ENCODE results near the gene OR4D9. TPM values are rescaled to one million over a fixed set of nuclear protein-coding genes. Genes with fewer than 3 reads are reported as not detected.

The OR4D9 gene
- total and polyA plus RNA-seq, 2 of the 8 experiments (the other 6 are each of a cell fraction or from before 2014, with no cell fraction given): not detected

- H3K56ac ChIP-seq (replicated peaks; ENCODE audit: insufficient read length, low read depth, low read length): no peak overlapping the region
- H3K14ac ChIP-seq (ENCODE audit: insufficient read length): no peak overlapping the region
- no peaks in the 10 kb centered on the region for H3K79me1 ChIP-seq (ENCODE audit: low read depth, low read length)
- POLR2A ChIA-PET (ENCODE audit: partially characterized antibody): interaction anchor here (1.6 to 3.9 kb wide), 2 partner anchors 10 to 110 kb away, joined by 6 to 19 read pairs; partner anchors contain the start of gene PATL1
- no peak overlapping the region for H2AFZ ChIP-seq (ENCODE audit: low read length)
- H3K4ac ChIP-seq (replicated peaks; ENCODE audit: insufficient read length, low read depth, low read length): no peak overlapping the region
- WGBS, 2 experiments (ENCODE audit: extremely low coverage in 1 of 2, insufficient coverage in 1 of 2, insufficient read length in 1 of 2, insufficient replicate concordance in 2 of 2, low coverage in 1 of 2, low lambda C conversion rate in 2 of 2, missing lambda C conversion rate in 1 of 2): 29% methylated on average over 8 of the region's 8 CpGs; no CpG with 5 or more reads in 1 of the 2 experiments
- no peaks in the 10 kb centered on the region; a peak in 1 of 7 replicates for H3K27me3 ChIP-seq (replicated peaks in 1 of 4; ENCODE audit: control insufficient read depth in 3 of 4, extremely low read depth in 1 of 4, insufficient read depth in 3 of 4, low read length in 3 of 4)
- H3K4me3 ChIP-seq (ENCODE audit: extremely low read depth in 1 of 4, insufficient read depth in 2 of 4, low read depth in 3 of 4, low read length in 4 of 4): peak overlapping the region; percentile 86 to 94 (median 90); a peak in 7 of 8 replicates
- H3K9ac ChIP-seq (replicated peaks in 1 of 4; ENCODE audit: extremely low read depth in 1 of 4, low read depth in 3 of 4, low read length in 3 of 4): peak overlapping the region in 1 of 4 experiments; percentile 24; a peak in 1 of 7 replicates
- CTCF ChIA-PET (ENCODE audit: partially characterized antibody): interaction anchor here (0.6 to 1.5 kb wide), 3 partner anchors 118 to 130 kb away, joined by 3 to 4 read pairs (median 3); no protein-coding TSS in a partner anchor
- DNase-seq (ENCODE audit: low read depth in 1 of 2, low spot score in 2 of 2) (no peak), FAIRE-seq (no peak)
- peak overlapping the region; percentile 73 to 91 for H3K4me2 ChIP-seq (ENCODE audit: insufficient read depth in 1 of 2, low read depth in 2 of 2, low read length in 2 of 2)
- H2AK5ac ChIP-seq (ENCODE audit: low read depth, low read length): no peak overlapping the region
- no peak overlapping the region for H3K18ac ChIP-seq (ENCODE audit: extremely low read depth, low read length)
- no peak overlapping the region for H4K5ac ChIP-seq (ENCODE audit: insufficient read length, low read depth, low read length)
- H3K23ac ChIP-seq (ENCODE audit: insufficient read length): no peak overlapping the region
- no peak overlapping the region for H2BK120ac ChIP-seq (replicated peaks; ENCODE audit: low read depth, low read length)
- H2BK20ac ChIP-seq (ENCODE audit: low read length): no peak overlapping the region
- no peak overlapping the region for H4K91ac ChIP-seq (replicated peaks; ENCODE audit: insufficient read length, low read length)
- TF ChIP-seq SP4 (IDR thresholded peaks at IDR 0.05; ENCODE audit: low read length): no peak
- no peak for TF ChIP-seq TBP (IDR thresholded peaks at IDR 0.05; ENCODE audit: low read depth, low read length)
- no peak for TF ChIP-seq SRF (IDR thresholded peaks at IDR 0.05; ENCODE audit: low read depth, low read length)
- TF ChIP-seq GTF2F1 (IDR thresholded peaks at IDR 0.05; ENCODE audit: borderline replicate concordance, low read depth, low read length): no peak
- no peak for TF ChIP-seq ASH2L (IDR thresholded peaks at IDR 0.05; ENCODE audit: low read length)
- no peak for TF ChIP-seq GABPA (IDR thresholded peaks at IDR 0.05; ENCODE audit: borderline replicate concordance, insufficient read depth, low read length)
- no peak for TF ChIP-seq ATF2 (IDR thresholded peaks at IDR 0.05; ENCODE audit: low read length)
- TF ChIP-seq YY1 (IDR thresholded peaks at IDR 0.05; ENCODE audit: low read depth, low read length): no peak
- no peak for TF ChIP-seq CHD1 (IDR thresholded peaks at IDR 0.05; ENCODE audit: low read depth, low read length)
- no peak for TF ChIP-seq BACH1 (IDR thresholded peaks at IDR 0.05; ENCODE audit: low read length)
- H3K27ac ChIP-seq (ENCODE audit: low read depth, low read length): no peak overlapping the region
- H4K8ac ChIP-seq (ENCODE audit: extremely low read depth, insufficient read depth, low read length): no peak overlapping the region
- peaks cover 19% of the 10 kb centered on the region; the same call in 1 of the 2 replicates for H3K23me2 ChIP-seq (ENCODE audit: low read depth, low read length)
- H3K36me3 ChIP-seq (ENCODE audit: control insufficient read depth in 2 of 4, insufficient read depth in 4 of 4, low read length in 3 of 4): no peaks in the 10 kb centered on the region
- H3K79me2 ChIP-seq (ENCODE audit: control insufficient read depth in 1 of 2, insufficient read depth in 2 of 2, low read length in 2 of 2): no peaks in the 10 kb centered on the region
- peaks cover 2 to 5% (median 3%) of the 10 kb centered on the region in 4 experiments; a peak in 6 of 7 replicates for H3K4me1 ChIP-seq (replicated peaks in 1 of 4; ENCODE audit: control insufficient read depth in 3 of 4, insufficient read depth in 4 of 4, low read length in 3 of 4)
- H2BK12ac ChIP-seq (ENCODE audit: low read depth, low read length): no peak overlapping the region
- H3K9me3 ChIP-seq (ENCODE audit: insufficient read depth in 2 of 2, low read depth in 1 of 2, low read length in 1 of 2): no peaks in the 10 kb centered on the region
- no peaks in the 10 kb centered on the region for H4K20me1 ChIP-seq (replicated peaks in 1 of 2; ENCODE audit: control insufficient read depth in 1 of 2, insufficient read depth in 2 of 2, low read length in 2 of 2)
- H2BK15ac ChIP-seq (ENCODE audit: low read length): no peak overlapping the region
- H2BK5ac ChIP-seq (ENCODE audit: low read depth, low read length): no peak overlapping the region
Measured at GRCh38 chr11:59559886-59560285, 48.5 kb downstream of the OR4D9 start.

All from H1 (cell line).